Measurements from ENCODE around the gene PEX13. TPM values are rescaled to one million over a fixed set of nuclear protein-coding genes. Genes with fewer than 3 reads are reported as not detected.
"Not testable (repeated sequence)": the region's sequence is repeated elsewhere in the genome, so short reads cannot be mapped to it uniquely, and the experiment has no call there.

PEX13 gene
- total RNA-seq, 1 experiment from 2014 or later: 22.4 TPM

DNA sequence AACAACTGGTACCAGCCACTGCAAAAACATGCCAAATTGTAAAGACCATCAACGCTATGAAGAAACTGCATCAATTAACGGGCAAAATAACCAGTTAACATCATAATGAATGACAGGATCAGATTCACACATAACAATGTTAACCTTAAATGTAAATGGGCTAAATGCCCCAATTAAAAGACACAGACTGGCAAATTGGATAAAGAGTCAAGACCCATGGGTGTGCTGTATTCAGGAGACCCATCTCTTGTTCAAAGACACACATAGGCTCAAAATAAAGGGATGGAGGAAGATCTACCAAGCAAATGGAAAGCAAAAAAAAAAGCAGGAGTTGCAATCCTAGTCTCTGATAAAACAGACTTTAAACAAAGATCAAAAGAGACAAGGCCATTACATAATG, 19.1 kb downstream of the PEX13 start:
- not testable (repeated sequence) for H2BK20ac ChIP-seq (ENCODE audit: low read depth, low read length, poor library complexity, severe bottlenecking); H3K18ac ChIP-seq (ENCODE audit: insufficient read length, low read depth, low read length); H2BK120ac ChIP-seq (ENCODE audit: low read depth, low read length, poor library complexity, severe bottlenecking); H3K23me2 ChIP-seq (ENCODE audit: insufficient read length, low read depth, low read length, poor library complexity, severe bottlenecking); H3K4me1 Mint-ChIP-seq; H3K27ac Mint-ChIP-seq; H3K27ac ChIP-seq (ENCODE audit: insufficient read length, low read depth, low read length); H2BK5ac ChIP-seq (ENCODE audit: insufficient read length, low read length); H3K4me3 Mint-ChIP-seq; H4K8ac ChIP-seq (replicated peaks; ENCODE audit: insufficient read length, low read depth, low read length); H3K4me2 ChIP-seq (ENCODE audit: insufficient read depth, insufficient read length, low read length); H3K9ac ChIP-seq (ENCODE audit: extremely low read depth, insufficient read length, low read length); H3K9me3 ChIP-seq (ENCODE audit: control insufficient read depth, low read depth, low read length); H3K23ac ChIP-seq (ENCODE audit: insufficient read length, low read depth, low read length); DNase-seq; H3T11ph ChIP-seq (ENCODE audit: low read length); H3K79me2 ChIP-seq (ENCODE audit: insufficient read depth, low read length); H2BK12ac ChIP-seq (ENCODE audit: insufficient read length, low read depth, low read length); H3K14ac ChIP-seq (ENCODE audit: insufficient read depth, low read length); H3K27me3 Mint-ChIP-seq (ENCODE audit: low read depth); H3K4me1 ChIP-seq (ENCODE audit: insufficient read depth, low read length); H3K79me1 ChIP-seq (ENCODE audit: insufficient read depth, low read depth, low read length, poor library complexity, severe bottlenecking); H4K91ac ChIP-seq (ENCODE audit: insufficient read length, low read depth, low read length); H3K56ac ChIP-seq (ENCODE audit: insufficient read length, low read depth, low read length); H3K27me3 ChIP-seq (ENCODE audit: insufficient read depth, low read length); H4K20me1 ChIP-seq (ENCODE audit: control insufficient read depth, insufficient read depth, insufficient read length); H2BK15ac ChIP-seq (ENCODE audit: low read depth, low read length); H2AFZ ChIP-seq (ENCODE audit: low read length); H3K4ac ChIP-seq (ENCODE audit: low read depth, low read length); H2AK5ac ChIP-seq (ENCODE audit: insufficient read length, low read length); H4K5ac ChIP-seq (ENCODE audit: insufficient read length, low read depth, low read length)
- peaks cover 50 to 68% (median 63%) of the 10 kb centered on the region in 3 experiments for H3K36me3 Mint-ChIP-seq (ENCODE audit: insufficient read depth in 1 of 3, low read depth in 3 of 3)
- H3K9me3 Mint-ChIP-seq: peaks cover 39 to 48% of the 10 kb centered on the region in 2 experiments
- no CpG with 5 or more reads among the region's 2 CpGs for WGBS (ENCODE audit: extremely low coverage, insufficient read length, low lambda C conversion rate)

All from H9 (cell line).